A673 (cell line): Measurements from ENCODE around the gene CEP164. TPM values are rescaled to one million over a fixed set of nuclear protein-coding genes. Genes with fewer than 3 reads are reported as not detected.
"Not testable (repeated sequence)": the region's sequence is repeated elsewhere in the genome, so short reads cannot be mapped to it uniquely, and the experiment has no call there.

Experiments
- BruUV-seq: library from RNA; stranded (reverse); fragments of 400-500 nt; replicated peaks from 2 replicates; lab custom pipeline; 2021; lab: Mats Ljungman, UMichigan
- CTCF ChIA-PET: fragments of 300-600 bp; sonication (Branson Sonifier 250); formaldehyde crosslinking; loops from one replicate; lab custom pipeline; 2022; ENCODE audit warnings: antibody characterized with exemption; lab: Charles Lee
- POLR2A ChIA-PET: fragments of 300-600 bp; sonication (Branson Sonifier 250); formaldehyde crosslinking; loops from one replicate; lab custom pipeline; 2022; ENCODE audit warnings: antibody characterized with exemption; ENCODE audit not compliant: low non-redundant PET; lab: Charles Lee
- DNase-seq: peaks from one replicate; pipeline ENCODE4 v3.0.0-alpha.2; 2015; ENCODE audit warnings: low spot score
- H3K27ac ChIP-seq: fragments of 200-600 bp; sonication (generic); 2 replicates; pipeline ENCODE4 v1.5.1; 2016; ENCODE audit warnings: mixed run types, low read depth, mild to moderate bottlenecking, mixed read lengths, antibody characterized with exemption, low read length; ENCODE audit not compliant: poor library complexity, severe bottlenecking
- H3K27me3 ChIP-seq: fragments of 200-600 bp; sonication (generic); replicated peaks from 2 replicates; pipeline ENCODE4 v1.6.1; 2017; ENCODE audit warnings: mixed run types, low read depth, mild to moderate bottlenecking, mixed read lengths, antibody characterized with exemption, low read length; ENCODE audit not compliant: insufficient read depth, poor library complexity
- H3K36me3 ChIP-seq: fragments of 200-600 bp; sonication (generic); 2 replicates; pipeline ENCODE4 v1.6.1; 2016; ENCODE audit warnings: mixed run types, mild to moderate bottlenecking, mixed read lengths, antibody characterized with exemption, low read length; ENCODE audit not compliant: insufficient read depth, poor library complexity, severe bottlenecking
- H3K4me1 ChIP-seq: fragments of 200-600 bp; sonication (generic); 2 replicates; pipeline ENCODE4 v1.6.1; 2017; ENCODE audit warnings: mixed run types, mild to moderate bottlenecking, mixed read lengths, antibody characterized with exemption, low read length; ENCODE audit not compliant: insufficient read depth, poor library complexity, severe bottlenecking
- H3K4me3 ChIP-seq: fragments of 200-600 bp; sonication (generic); 2 replicates; pipeline ENCODE4 v1.5.1; 2016; ENCODE audit warnings: low read depth, mixed run types, mild to moderate bottlenecking, mixed read lengths, low read length; ENCODE audit not compliant: poor library complexity, severe bottlenecking
- H3K9me3 ChIP-seq: fragments of 200-600 bp; sonication (generic); 2 replicates; pipeline ENCODE4 v1.6.1; 2016; ENCODE audit warnings: mixed run types, low read depth, mild to moderate bottlenecking, mixed read lengths, antibody characterized with exemption, low read length; ENCODE audit not compliant: poor library complexity, severe bottlenecking
- CTCF ChIP-seq: fragments of 300-800, 200-600 bp; sonication (generic); conservative IDR thresholded peaks from 2 replicates; pipeline ENCODE4 v1.5.1; 2017; ENCODE audit warnings: low read depth, mild to moderate bottlenecking, antibody characterized with exemption, low read length, moderate library complexity, mixed read lengths
- EZH2 ChIP-seq: fragments of 200-600 bp; sonication (generic); IDR thresholded peaks from 2 replicates; pipeline ENCODE4 v1.6.1; 2017; ENCODE audit warnings: borderline replicate concordance, low read depth, mild to moderate bottlenecking, mixed read lengths, antibody characterized with exemption, low read length; ENCODE audit not compliant: poor library complexity, severe bottlenecking
- intact Hi-C: fragments of 100-400 bp; cut with micrococcal nuclease; formaldehyde crosslinking; loops from one replicate; pipeline ENCODE4 v1.10.0; 2022; ENCODE audit not compliant: unreplicated experiment
- total RNA-seq: library from RNA; stranded (reverse); gene quantifications from 2 replicates; pipeline ENCODE4 v1.2.3, GENCODE V29; 2021

CEP164 gene
- total RNA-seq, 1 experiment from 2014 or later: 39.4 TPM

DNA sequence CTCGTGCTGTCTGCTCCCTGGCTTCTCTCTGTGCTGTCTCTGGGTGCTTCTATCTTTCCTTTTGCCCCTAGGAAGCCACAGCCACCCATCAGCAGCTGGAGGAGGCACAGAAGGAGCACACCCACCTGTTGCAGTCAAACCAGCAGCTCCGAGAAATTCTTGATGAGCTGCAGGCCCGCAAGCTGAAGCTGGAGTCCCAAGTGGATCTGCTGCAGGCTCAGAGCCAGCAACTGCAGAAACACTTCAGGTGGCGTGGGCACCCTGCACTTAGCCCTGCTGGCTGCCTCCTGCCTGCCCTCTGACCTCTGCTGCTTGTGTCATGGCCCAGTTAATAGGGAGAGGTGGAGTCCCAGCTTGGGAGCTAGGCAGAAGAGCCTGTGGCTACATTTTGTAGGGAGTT lies 67.8 kb downstream of the CEP164 start:
- CTCF ChIA-PET: no interaction called here
- intact Hi-C loops: no loop called here

GRCh38 chr11:117396970-117397369 lies 69.3 kb downstream of the CEP164 start:
- H3K27ac ChIP-seq: no peak overlapping the region
- CTCF ChIA-PET: no interaction called here
- no TSS peak for BruUV-seq
- no peaks in the 10 kb centered on the region for H3K27me3 ChIP-seq
- peaks cover 28% of the 10 kb centered on the region for H3K36me3 ChIP-seq
- TF ChIP-seq EZH2: no peak
- no peak for TF ChIP-seq CTCF
- no peaks in the 10 kb centered on the region for H3K4me1 ChIP-seq
- POLR2A ChIA-PET: no interaction called here
- no peak overlapping the region for H3K4me3 ChIP-seq
- no peak for DNase-seq
- no peaks in the 10 kb centered on the region for H3K9me3 ChIP-seq
- intact Hi-C loops: no loop called here

More for the DNA sequence above, 67.8 kb downstream of the CEP164 start:
- Histone ChIP-seq H3K4me3 (no peak overlapping the region), H3K27ac (no peak overlapping the region), H3K36me3 (peaks cover 28% of the 10 kb centered on the region), H3K9me3 (no peaks in the 10 kb centered on the region), H3K27me3 (no peaks in the 10 kb centered on the region), H3K4me1 (no peaks in the 10 kb centered on the region)
- POLR2A ChIA-PET: no interaction called here
- TF ChIP-seq EZH2 (no peak), CTCF (no peak)
- no TSS peak for BruUV-seq
- DNase-seq: no peak

DNA sequence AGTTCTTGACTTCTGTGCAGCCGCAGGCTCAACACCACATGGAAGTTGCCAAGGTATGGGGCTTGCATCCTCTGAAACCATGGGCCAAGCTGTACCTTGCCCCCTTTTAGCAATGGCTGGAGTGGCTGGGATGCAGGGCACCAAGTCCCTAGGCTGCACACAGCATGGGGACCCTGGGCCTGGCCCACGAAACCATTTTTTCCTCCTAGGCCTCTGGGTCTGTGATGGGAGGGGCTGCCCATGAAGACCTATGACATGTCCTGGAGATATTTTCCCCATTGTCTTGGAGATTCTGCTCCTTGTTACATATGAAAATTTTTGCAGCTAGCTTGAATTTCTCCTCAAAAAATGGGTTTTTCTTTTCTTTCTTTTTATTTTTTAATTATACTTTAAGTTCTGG lies 71.0 kb downstream of the CEP164 start:
- H3K4me3 ChIP-seq, DNase-seq, H3K9me3 ChIP-seq, CTCF ChIA-PET, H3K27me3 ChIP-seq, H3K4me1 ChIP-seq, H3K27ac ChIP-seq, POLR2A ChIA-PET, intact Hi-C loops, BruUV-seq: not testable (repeated sequence)
- peaks cover 18% of the 10 kb centered on the region for H3K36me3 ChIP-seq

GRCh38 chr11:117399100-117399840 lies 71.6 kb downstream of the CEP164 start:
- H3K4me1 ChIP-seq, H3K27me3 ChIP-seq, CTCF ChIA-PET, H3K4me3 ChIP-seq, BruUV-seq, DNase-seq, H3K9me3 ChIP-seq, H3K27ac ChIP-seq, POLR2A ChIA-PET, intact Hi-C loops: not testable (repeated sequence)
- H3K36me3 ChIP-seq: peaks cover 15% of the 10 kb centered on the region

DNA sequence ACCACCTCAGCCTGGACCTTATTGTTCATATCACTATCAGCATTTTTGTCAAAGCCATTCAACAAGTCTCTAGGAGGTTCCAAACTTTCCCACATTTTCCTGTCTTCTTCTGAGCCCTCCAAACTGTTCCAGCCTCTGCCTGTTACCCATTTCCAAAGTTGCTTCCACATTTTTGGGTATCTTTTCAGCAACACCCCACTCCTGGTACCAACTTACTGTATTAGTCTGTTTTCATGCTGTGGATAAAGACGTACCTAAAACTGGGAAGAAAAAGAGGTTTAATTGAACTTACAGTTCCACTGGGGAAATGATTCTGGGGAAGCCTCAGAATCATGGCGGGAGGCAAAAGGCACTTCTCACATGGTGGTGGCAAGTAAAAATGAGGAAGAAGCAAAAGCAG lies 78.2 kb downstream of the CEP164 start:
- H3K36me3 ChIP-seq, CTCF ChIA-PET, intact Hi-C loops, POLR2A ChIA-PET, BruUV-seq, H3K27ac ChIP-seq, DNase-seq, H3K27me3 ChIP-seq, H3K9me3 ChIP-seq, H3K4me1 ChIP-seq, H3K4me3 ChIP-seq: not testable (repeated sequence)
